ENCODE results near the gene UBLCP1.

- TF ChIP-seq EZH2 (IDR thresholded peaks at IDR 0.05; ENCODE audit: insufficient read depth, poor library complexity, severe bottlenecking) (no peak), EZH2phosphoT487 (IDR thresholded peaks at IDR 0.05; ENCODE audit: insufficient read depth, low read depth) (no peak)
Observed at GRCh38 chr5:159242656-159243055, 20.4 kb upstream of the UBLCP1 start.
